Heart right ventricle (tissue), 16 donors: ENCODE measurements around the gene ANKH. TPM values are rescaled to one million over a fixed set of nuclear protein-coding genes. Genes with fewer than 3 reads are reported as not detected.

Experiments used
- ATAC-seq, 8 donors: fragments of 200-7000 bp; cut with Tn5 transposase; one replicate each; pipeline ENCODE4 v1.9.1; 2020; ENCODE audit warnings: mild to moderate bottlenecking in 8 of 8, moderate library complexity in 8 of 8, moderate number of reproducible peaks in 1 of 8
- DNase-seq, 2 donors: peaks; one replicate each; pipeline ENCODE4 v3.0.0-alpha.2; 2020
- H3K27ac ChIP-seq, 10 donors: fragments of 200-600 bp; sonication (generic) in 2 of 10; one replicate each; pipeline versions ENCODE4 v1.5.0 to v1.8.0; 2020 to 2022; ENCODE audit warnings: mild to moderate bottlenecking in 3 of 10
- H3K27me3 ChIP-seq, 7 donors: fragments of 200-600 bp; one replicate each; pipeline ENCODE4 v1.8.0; 2021 to 2022; ENCODE audit warnings: mild to moderate bottlenecking in 2 of 7
- H3K36me3 ChIP-seq, 9 donors: fragments of 200-600 bp; sonication (generic) in 1 of 9; one replicate each; pipeline versions ENCODE4 v1.5.0 to v1.8.0; 2020 to 2022; ENCODE audit warnings: mild to moderate bottlenecking in 2 of 9
- H3K4me1 ChIP-seq, 9 donors: fragments of 200-600 bp; sonication (generic) in 1 of 9; one replicate each; pipeline versions ENCODE4 v1.5.0 to v1.8.0; 2020 to 2022; ENCODE audit warnings: mild to moderate bottlenecking in 4 of 9
- H3K4me3 ChIP-seq, 10 donors: fragments of 200-600 bp; sonication (generic) in 2 of 10; one replicate each; pipeline versions ENCODE4 v1.5.0 to v1.8.0; 2020 to 2022; ENCODE audit warnings: mild to moderate bottlenecking in 7 of 10, moderate library complexity in 2 of 10
- H3K9me3 ChIP-seq, 11 donors: fragments of 200-600 bp in 10 of 11; sonication (generic) in 2 of 11; one replicate each; pipeline versions ENCODE4 v1.5.0 to v1.8.0; 2013 to 2022; ENCODE audit warnings: mild to moderate bottlenecking in 2 of 11, control low read depth in 1 of 11, moderate library complexity in 1 of 11
- WGBS, 2 donors: extraction: QIAGEN DNeasy Blood & Tissue Kit; methylation state at CpG; one replicate each; pipeline ENCODE4 v1.1.7; 2013; ENCODE audit warnings: inconsistent platforms in 1 of 2; 5-methylcytosine and 5-hydroxymethylcytosine counted together
- intact Hi-C, 10 donors: fragments of 100-400 bp; cut with DNase I; formaldehyde crosslinking; loops; one replicate each; pipeline versions ENCODE4 v1.11.1 to v1.14.2; 2022
- polyA plus RNA-seq, 2 donors: library from polyadenylated mRNA; stranded (reverse); fragments of 200-250 nt; gene quantifications; one replicate each; pipeline ENCODE4 v1.2.3, GENCODE V29; 2013
- total RNA-seq, 10 donors: library from RNA; stranded (reverse); fragmentation: NEBNext Ultra II Directional in 3 of 10; extraction: Animal tissue kit (Norgen Biotek cat#: 25700) in 3 of 10; gene quantifications; one replicate each; pipeline versions ENCODE4 v1.2.1 to v1.2.4, GENCODE V29; 2021 to 2023
- TF ChIP-seq, protein P1 (sequence below), 9 donors: fragments of 200-600 bp; sonication (generic) in 2 of 9; IDR thresholded peaks; one replicate each; pipeline versions ENCODE4 v1.5.0 to v1.8.0; 2021 to 2022; ENCODE audit warnings: antibody characterized with exemption in 9 of 9, mild to moderate bottlenecking in 5 of 9, moderate library complexity in 1 of 9
- donor health status: Arrhythmogenic right ventricular cardiomyopathy.
- donor health status: ischemic (EF 13 %, LVEDD 7.1; RV severe dilation, severe dysfunction).
- donor health status: healthy with polysubstance abuse.
- donor health status: DM: no; HTN: yes; CAD: no.
- donor health status: DM: no; HTN: no; CAD: no.
- donor health status: ischemic (EF 25% LVEDD 6.9; RV normal size, moderate dysfunction).
- donor health status: ischemic (EF 25% LVEDD 5.7; RV mildly dilated, moderate dysfunction).
- donor health status: healthy.
- donor health status: DM: yes; HTN: yes; CAD: no.
- donor health status: Ischemic cardiomyopathy.
- donor health status: ischemic (EF 35%, LVEDD 5.7; RV mildly dilated, moderate dysfunction).
- donor health status: nonischemic (EF 11% LVEDD 7.7; RV severe dilation, severe dysfunction).
- donor health status: DM: yes; HTN: yes; CAD: no.
- donor health status: PGD.
- donor health status: ischemic (EF 29% LVEDD 5.4; RV normal size, mild dysfunction).
- donor health status: nonischemic (EF 23%, LVEDD 6.1; RV moderate dilation, normal function).

The ANKH gene
- total and polyA plus RNA-seq, 12 donors, result 51.0 to 256 (median 192) TPM

DNA sequence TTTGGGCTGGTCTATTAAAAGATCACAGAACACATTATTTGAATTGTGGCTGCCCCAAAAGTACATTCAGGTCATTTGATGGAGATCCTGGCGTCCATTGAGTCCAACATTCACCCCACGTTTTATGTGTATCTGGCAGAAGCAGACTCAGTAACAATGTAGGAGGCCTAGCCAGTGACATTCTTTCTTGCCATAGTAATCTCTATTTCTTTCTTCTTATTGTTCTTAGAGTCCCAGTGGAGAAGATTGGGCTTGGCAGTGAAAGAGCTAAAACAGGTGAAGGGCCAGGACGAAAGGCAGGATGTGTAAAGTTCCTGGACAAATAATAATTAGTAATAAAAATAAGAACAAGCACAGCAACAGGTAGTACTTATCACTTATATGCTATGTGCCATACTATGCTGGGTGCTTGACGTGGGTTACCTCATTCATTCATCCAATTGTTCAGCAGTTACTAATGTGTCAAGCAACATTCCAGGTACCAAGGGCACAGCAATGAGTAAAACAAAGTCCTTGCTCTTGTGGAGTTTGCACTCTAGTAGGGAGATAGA is 12.6 kb upstream of the ANKH start:
- TF ChIP-seq, protein P1, sequence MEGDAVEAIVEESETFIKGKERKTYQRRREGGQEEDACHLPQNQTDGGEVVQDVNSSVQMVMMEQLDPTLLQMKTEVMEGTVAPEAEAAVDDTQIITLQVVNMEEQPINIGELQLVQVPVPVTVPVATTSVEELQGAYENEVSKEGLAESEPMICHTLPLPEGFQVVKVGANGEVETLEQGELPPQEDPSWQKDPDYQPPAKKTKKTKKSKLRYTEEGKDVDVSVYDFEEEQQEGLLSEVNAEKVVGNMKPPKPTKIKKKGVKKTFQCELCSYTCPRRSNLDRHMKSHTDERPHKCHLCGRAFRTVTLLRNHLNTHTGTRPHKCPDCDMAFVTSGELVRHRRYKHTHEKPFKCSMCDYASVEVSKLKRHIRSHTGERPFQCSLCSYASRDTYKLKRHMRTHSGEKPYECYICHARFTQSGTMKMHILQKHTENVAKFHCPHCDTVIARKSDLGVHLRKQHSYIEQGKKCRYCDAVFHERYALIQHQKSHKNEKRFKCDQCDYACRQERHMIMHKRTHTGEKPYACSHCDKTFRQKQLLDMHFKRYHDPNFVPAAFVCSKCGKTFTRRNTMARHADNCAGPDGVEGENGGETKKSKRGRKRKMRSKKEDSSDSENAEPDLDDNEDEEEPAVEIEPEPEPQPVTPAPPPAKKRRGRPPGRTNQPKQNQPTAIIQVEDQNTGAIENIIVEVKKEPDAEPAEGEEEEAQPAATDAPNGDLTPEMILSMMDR (IDR thresholded peaks at IDR 0.05), result no peak
- Histone ChIP-seq H3K27me3 (no peaks in the 10 kb centered on the region), H3K27ac (peak overlapping the region in 3 of 10 donors; percentile 6 to 63 (median 21)), H3K9me3 (no peaks in the 10 kb centered on the region), H3K4me3 (no peak overlapping the region), H3K36me3 (no peaks in the 10 kb centered on the region), H3K4me1 (peaks cover 0 to 49% (median 29%) of the 10 kb centered on the region in 9 donors)
- DNase-seq, result no peak
- 60 to 68% methylated on average over 4 of the region's 4 CpGs for WGBS, 2 donors
- ATAC-seq, result peak in 7 of 8 donors; percentile 24 to 76 (median 48)
- intact Hi-C loops, result loop anchor here in 1 of 10 donors (10.0 kb wide), 1 partner anchor 61 kb away; no protein-coding TSS in a partner anchor

DNA sequence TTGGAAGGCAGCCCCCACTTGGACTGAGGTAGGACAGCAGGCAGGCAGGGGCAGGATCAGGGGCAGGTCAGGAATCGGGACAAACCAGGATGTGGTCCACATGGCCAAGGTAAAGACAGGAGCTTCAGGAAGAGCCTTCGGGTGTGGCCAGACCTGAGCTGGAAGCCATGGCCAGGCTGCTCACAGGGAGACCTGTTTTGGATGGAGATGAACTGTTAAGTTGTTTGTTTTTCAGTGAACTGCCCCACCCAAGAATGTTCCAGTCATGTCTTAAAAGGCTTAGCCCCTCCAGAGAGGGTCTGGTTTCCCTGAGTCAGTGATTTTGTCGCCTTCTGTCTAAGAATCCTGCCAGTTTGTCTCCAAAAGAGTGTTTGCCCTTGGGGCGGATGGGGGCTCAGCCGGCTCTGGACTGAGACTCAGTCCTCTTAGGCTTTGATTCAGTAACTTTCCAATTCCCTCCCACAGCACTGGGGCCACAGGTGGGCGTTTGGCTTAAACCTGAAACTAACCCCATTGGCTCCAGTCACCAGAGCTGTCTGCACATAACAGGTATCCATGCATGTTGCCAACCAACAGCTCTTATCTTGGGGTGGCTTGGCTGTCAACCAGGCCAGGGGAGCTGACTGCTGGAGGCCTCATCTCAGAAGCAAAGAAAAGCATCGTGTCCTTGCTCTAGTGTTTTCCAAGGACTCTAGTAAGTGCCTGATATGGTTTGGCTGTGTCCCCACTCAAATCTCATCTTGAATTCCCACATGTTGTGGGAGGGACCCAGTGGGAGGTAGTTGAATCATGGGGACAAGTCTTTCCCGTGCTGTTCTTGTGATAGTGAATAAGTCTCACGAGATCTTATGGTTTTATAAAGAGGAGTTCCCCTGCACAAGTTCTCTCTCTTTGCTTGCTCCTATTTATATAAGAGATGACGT is 11.3 kb upstream of the ANKH start:
- TF ChIP-seq, protein P1 (IDR thresholded peaks at IDR 0.05), result no peak
- 50 to 62% methylated on average over 10 of the region's 10 CpGs for WGBS, 2 donors
- no peaks in the 10 kb centered on the region for H3K9me3 ChIP-seq
- H3K4me3 ChIP-seq, result no peak overlapping the region
- H3K4me1 ChIP-seq, result peaks cover 0 to 51% (median 29%) of the 10 kb centered on the region in 9 donors
- no peaks in the 10 kb centered on the region for H3K27me3 ChIP-seq
- intact Hi-C loops, result loop anchor here in 1 of 10 donors (10.0 kb wide), 1 partner anchor 62 kb away; no protein-coding TSS in a partner anchor
- peak; percentile 46 to 47 for DNase-seq
- no peaks in the 10 kb centered on the region for H3K36me3 ChIP-seq
- peak overlapping the region in 4 of 10 donors; percentile 6 to 63 (median 32) for H3K27ac ChIP-seq
- peak; percentile 44 to 85 (median 73) for ATAC-seq

DNA sequence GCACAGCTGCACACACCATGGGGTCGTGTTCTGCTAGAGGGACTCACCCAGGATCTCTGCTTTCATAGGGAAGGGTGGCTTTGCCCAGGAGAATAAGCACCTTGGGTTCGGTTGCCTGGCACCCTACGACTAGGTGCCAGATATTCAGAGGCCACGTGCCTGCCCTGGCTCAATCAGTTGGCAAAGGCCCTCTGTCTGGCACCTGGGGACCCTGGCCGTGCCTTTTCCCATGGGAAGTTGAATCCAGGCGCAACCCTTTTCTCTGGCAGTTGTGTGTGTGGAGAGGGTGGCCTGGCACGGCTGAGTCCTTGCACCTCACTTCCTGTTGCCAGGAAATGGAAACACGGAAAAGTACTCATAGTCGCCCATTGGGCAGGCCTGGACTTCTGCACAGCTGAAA is 10.2 kb upstream of the ANKH start:
- 51 to 62% methylated on average over 9 of the region's 9 CpGs for WGBS, 2 donors
- H3K36me3 ChIP-seq, result no peaks in the 10 kb centered on the region
- intact Hi-C loops, result loop anchor here in 1 of 10 donors (10.0 kb wide), 1 partner anchor 63 kb away; no protein-coding TSS in a partner anchor
- no peak for DNase-seq
- no peak for ATAC-seq
- no peaks in the 10 kb centered on the region for H3K27me3 ChIP-seq
- no peaks in the 10 kb centered on the region for H3K9me3 ChIP-seq
- H3K4me1 ChIP-seq, result peaks cover 0 to 55% (median 29%) of the 10 kb centered on the region in 9 donors
- H3K27ac ChIP-seq, result no peak overlapping the region
- TF ChIP-seq, protein P1 (IDR thresholded peaks at IDR 0.05), result no peak
- H3K4me3 ChIP-seq, result no peak overlapping the region

DNA sequence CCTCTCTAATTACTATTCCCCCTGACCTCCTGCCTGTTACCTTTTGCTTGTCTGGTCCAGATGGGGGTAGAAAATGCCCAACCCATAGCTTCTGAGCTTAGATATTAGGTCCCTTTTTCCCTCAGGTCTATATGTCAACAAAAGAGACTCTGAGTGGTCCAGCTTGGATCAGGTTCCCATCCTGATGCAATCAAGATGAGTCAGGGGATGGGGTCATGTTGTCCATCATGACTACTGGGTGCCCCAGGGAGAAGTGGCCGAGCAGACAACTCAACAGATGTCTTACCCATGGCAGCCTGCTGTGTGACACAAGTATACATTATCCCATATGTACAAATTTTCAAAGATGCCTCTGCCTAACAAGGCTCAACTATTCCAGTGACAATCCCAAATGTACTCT is 9.1 kb upstream of the ANKH start:
- ATAC-seq, result no peak
- Histone ChIP-seq H3K4me3 (no peak overlapping the region), H3K27ac (no peak overlapping the region), H3K4me1 (peaks cover 0 to 55% (median 29%) of the 10 kb centered on the region in 9 donors), H3K27me3 (no peaks in the 10 kb centered on the region), H3K36me3 (no peaks in the 10 kb centered on the region), H3K9me3 (no peaks in the 10 kb centered on the region)
- intact Hi-C loops, result loop anchor here in 1 of 10 donors (10.0 kb wide), 1 partner anchor 64 kb away; no protein-coding TSS in a partner anchor
- 75 to 76% methylated on average over 1 of the region's 1 CpG for WGBS, 2 donors
- TF ChIP-seq, protein P1 (IDR thresholded peaks at IDR 0.05), result no peak
- DNase-seq, result no peak
